ENCODE data around the gene FAM107B. TPM values are rescaled to one million over a fixed set of nuclear protein-coding genes. Genes with fewer than 3 reads are reported as not detected.

FAM107B gene
- total RNA-seq, 1 experiment from 2014 or later: 41.6 TPM

DNA sequence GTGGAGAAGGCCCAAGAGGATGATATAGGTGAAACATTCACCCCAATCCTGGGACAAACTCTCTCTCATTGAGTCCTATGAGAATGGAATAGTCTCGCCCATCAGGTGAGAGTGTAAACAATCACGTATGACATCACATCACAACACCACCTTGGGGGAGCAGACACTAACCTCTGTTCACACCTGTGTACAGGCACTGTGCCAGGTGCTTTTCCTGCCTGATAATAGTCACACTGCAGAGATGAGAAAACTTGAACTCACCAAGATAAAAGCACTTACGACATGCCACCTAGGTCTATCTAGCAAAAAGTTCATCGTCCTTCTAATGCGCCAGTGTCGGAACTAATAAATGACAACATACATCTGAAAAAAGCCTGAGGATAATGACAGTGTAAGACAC is 187.8 kb downstream of the FAM107B start:
- BruUV-seq (replicated peaks): no TSS peak
- Histone ChIP-seq H3K4me3 (replicated peaks in 1 of 2; ENCODE audit: low read depth in 1 of 2, low read length in 2 of 2) (no peak overlapping the region), H3K79me2 (ENCODE audit: insufficient read depth, low read length) (peaks cover 22% of the 10 kb centered on the region; the same call in 1 of the 2 replicates), H3K9ac (ENCODE audit: low read length) (no peak overlapping the region), H3K36me3 (ENCODE audit: control insufficient read depth in 1 of 2, insufficient read depth in 2 of 2, low read length in 2 of 2) (no peaks in the 10 kb centered on the region), H3K4me1 (ENCODE audit: control insufficient read depth in 1 of 2, insufficient read depth in 2 of 2, low read length in 2 of 2) (peaks cover 23 to 46% of the 10 kb centered on the region in 2 experiments), H2AFZ (ENCODE audit: low read depth, low read length, poor library complexity, severe bottlenecking) (no peak overlapping the region), H3K9me3 (ENCODE audit: control insufficient read depth in 1 of 2, insufficient read depth in 1 of 2, low read depth in 1 of 2, low read length in 2 of 2) (no peaks in the 10 kb centered on the region), H3K27me3 (ENCODE audit: insufficient read depth, low read length) (no peaks in the 10 kb centered on the region), H3K27ac (ENCODE audit: low read depth, low read length) (no peak overlapping the region), H3K4me2 (ENCODE audit: low read length) (no peak overlapping the region), H4K20me1 (ENCODE audit: insufficient read depth) (no peaks in the 10 kb centered on the region), H3K9me2 (ENCODE audit: insufficient read depth) (no peaks in the 10 kb centered on the region)
- DNase-seq (ENCODE audit: low read depth, low spot score): no peak
- CTCF ChIA-PET: no interaction called here
- no peak for TF ChIP-seq SP1 (IDR thresholded peaks at IDR 0.05; ENCODE audit: low read depth)
- TF ChIP-seq, protein P1, sequence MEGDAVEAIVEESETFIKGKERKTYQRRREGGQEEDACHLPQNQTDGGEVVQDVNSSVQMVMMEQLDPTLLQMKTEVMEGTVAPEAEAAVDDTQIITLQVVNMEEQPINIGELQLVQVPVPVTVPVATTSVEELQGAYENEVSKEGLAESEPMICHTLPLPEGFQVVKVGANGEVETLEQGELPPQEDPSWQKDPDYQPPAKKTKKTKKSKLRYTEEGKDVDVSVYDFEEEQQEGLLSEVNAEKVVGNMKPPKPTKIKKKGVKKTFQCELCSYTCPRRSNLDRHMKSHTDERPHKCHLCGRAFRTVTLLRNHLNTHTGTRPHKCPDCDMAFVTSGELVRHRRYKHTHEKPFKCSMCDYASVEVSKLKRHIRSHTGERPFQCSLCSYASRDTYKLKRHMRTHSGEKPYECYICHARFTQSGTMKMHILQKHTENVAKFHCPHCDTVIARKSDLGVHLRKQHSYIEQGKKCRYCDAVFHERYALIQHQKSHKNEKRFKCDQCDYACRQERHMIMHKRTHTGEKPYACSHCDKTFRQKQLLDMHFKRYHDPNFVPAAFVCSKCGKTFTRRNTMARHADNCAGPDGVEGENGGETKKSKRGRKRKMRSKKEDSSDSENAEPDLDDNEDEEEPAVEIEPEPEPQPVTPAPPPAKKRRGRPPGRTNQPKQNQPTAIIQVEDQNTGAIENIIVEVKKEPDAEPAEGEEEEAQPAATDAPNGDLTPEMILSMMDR (IDR thresholded peaks at IDR 0.05 in 2 of 3, conservative IDR thresholded peaks at IDR 0.05 in 1 of 3; ENCODE audit: borderline replicate concordance in 1 of 3, insufficient read depth in 1 of 3, low read depth in 2 of 3, low read length in 2 of 3): no peak
- TF ChIP-seq ZFX (IDR thresholded peaks at IDR 0.05): no peak
- TF ChIP-seq, protein P2, sequence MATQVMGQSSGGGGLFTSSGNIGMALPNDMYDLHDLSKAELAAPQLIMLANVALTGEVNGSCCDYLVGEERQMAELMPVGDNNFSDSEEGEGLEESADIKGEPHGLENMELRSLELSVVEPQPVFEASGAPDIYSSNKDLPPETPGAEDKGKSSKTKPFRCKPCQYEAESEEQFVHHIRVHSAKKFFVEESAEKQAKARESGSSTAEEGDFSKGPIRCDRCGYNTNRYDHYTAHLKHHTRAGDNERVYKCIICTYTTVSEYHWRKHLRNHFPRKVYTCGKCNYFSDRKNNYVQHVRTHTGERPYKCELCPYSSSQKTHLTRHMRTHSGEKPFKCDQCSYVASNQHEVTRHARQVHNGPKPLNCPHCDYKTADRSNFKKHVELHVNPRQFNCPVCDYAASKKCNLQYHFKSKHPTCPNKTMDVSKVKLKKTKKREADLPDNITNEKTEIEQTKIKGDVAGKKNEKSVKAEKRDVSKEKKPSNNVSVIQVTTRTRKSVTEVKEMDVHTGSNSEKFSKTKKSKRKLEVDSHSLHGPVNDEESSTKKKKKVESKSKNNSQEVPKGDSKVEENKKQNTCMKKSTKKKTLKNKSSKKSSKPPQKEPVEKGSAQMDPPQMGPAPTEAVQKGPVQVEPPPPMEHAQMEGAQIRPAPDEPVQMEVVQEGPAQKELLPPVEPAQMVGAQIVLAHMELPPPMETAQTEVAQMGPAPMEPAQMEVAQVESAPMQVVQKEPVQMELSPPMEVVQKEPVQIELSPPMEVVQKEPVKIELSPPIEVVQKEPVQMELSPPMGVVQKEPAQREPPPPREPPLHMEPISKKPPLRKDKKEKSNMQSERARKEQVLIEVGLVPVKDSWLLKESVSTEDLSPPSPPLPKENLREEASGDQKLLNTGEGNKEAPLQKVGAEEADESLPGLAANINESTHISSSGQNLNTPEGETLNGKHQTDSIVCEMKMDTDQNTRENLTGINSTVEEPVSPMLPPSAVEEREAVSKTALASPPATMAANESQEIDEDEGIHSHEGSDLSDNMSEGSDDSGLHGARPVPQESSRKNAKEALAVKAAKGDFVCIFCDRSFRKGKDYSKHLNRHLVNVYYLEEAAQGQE (IDR thresholded peaks at IDR 0.05; ENCODE audit: low read depth): no peak
- no peak for TF ChIP-seq FOSL1 (IDR thresholded peaks at IDR 0.05; ENCODE audit: low read depth)
- TF ChIP-seq EGR1 (IDR thresholded peaks at IDR 0.05; ENCODE audit: low read depth): no peak
- TF ChIP-seq ELF1 (IDR thresholded peaks at IDR 0.05; ENCODE audit: borderline replicate concordance, low read depth): no peak
- no peak for TF ChIP-seq SRF (IDR thresholded peaks at IDR 0.05; ENCODE audit: low read depth)
- TF ChIP-seq, protein P3, sequence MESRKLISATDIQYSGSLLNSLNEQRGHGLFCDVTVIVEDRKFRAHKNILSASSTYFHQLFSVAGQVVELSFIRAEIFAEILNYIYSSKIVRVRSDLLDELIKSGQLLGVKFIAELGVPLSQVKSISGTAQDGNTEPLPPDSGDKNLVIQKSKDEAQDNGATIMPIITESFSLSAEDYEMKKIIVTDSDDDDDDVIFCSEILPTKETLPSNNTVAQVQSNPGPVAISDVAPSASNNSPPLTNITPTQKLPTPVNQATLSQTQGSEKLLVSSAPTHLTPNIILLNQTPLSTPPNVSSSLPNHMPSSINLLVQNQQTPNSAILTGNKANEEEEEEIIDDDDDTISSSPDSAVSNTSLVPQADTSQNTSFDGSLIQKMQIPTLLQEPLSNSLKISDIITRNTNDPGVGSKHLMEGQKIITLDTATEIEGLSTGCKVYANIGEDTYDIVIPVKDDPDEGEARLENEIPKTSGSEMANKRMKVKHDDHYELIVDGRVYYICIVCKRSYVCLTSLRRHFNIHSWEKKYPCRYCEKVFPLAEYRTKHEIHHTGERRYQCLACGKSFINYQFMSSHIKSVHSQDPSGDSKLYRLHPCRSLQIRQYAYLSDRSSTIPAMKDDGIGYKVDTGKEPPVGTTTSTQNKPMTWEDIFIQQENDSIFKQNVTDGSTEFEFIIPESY (IDR thresholded peaks at IDR 0.05; ENCODE audit: extremely low read depth, insufficient replicate concordance, low read length): no peak
- no peak for TF ChIP-seq RAD21 (IDR thresholded peaks at IDR 0.05; ENCODE audit: low read depth)
- TF ChIP-seq SIN3A (IDR thresholded peaks at IDR 0.05; ENCODE audit: low read depth): no peak
- TF ChIP-seq EZH2phosphoT487 (IDR thresholded peaks at IDR 0.05; ENCODE audit: borderline replicate concordance): no peak
- no peak for TF ChIP-seq POLR2AphosphoS5 (IDR thresholded peaks at IDR 0.05; ENCODE audit: low read depth, low read length)
- no peak for TF ChIP-seq ZNF274 (IDR thresholded peaks at IDR 0.05; ENCODE audit: low read depth, low read length)
- TF ChIP-seq, protein P4, sequence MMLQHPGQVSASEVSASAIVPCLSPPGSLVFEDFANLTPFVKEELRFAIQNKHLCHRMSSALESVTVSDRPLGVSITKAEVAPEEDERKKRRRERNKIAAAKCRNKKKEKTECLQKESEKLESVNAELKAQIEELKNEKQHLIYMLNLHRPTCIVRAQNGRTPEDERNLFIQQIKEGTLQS (IDR thresholded peaks at IDR 0.05): no peak
- no peak for TF ChIP-seq YY1 (IDR thresholded peaks at IDR 0.05; ENCODE audit: extremely low read depth, insufficient replicate concordance, low read depth, low read length)
- POLR2A ChIA-PET: no interaction called here
- intact Hi-C loops (cut with micrococcal nuclease): no loop called here
- ATAC-seq: no peak
- RAD21 ChIA-PET (ENCODE audit: low non-redundant PET in 1 of 2, low total read pairs in 2 of 2, uncharacterized antibody in 2 of 2, unreplicated experiment in 2 of 2): no interaction called here
